ENCODE data around the gene CDH18.

The CDH18 gene, protein sequence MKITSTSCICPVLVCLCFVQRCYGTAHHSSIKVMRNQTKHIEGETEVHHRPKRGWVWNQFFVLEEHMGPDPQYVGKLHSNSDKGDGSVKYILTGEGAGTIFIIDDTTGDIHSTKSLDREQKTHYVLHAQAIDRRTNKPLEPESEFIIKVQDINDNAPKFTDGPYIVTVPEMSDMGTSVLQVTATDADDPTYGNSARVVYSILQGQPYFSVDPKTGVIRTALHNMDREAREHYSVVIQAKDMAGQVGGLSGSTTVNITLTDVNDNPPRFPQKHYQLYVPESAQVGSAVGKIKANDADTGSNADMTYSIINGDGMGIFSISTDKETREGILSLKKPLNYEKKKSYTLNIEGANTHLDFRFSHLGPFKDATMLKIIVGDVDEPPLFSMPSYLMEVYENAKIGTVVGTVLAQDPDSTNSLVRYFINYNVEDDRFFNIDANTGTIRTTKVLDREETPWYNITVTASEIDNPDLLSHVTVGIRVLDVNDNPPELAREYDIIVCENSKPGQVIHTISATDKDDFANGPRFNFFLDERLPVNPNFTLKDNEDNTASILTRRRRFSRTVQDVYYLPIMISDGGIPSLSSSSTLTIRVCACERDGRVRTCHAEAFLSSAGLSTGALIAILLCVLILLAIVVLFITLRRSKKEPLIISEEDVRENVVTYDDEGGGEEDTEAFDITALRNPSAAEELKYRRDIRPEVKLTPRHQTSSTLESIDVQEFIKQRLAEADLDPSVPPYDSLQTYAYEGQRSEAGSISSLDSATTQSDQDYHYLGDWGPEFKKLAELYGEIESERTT

DNA sequence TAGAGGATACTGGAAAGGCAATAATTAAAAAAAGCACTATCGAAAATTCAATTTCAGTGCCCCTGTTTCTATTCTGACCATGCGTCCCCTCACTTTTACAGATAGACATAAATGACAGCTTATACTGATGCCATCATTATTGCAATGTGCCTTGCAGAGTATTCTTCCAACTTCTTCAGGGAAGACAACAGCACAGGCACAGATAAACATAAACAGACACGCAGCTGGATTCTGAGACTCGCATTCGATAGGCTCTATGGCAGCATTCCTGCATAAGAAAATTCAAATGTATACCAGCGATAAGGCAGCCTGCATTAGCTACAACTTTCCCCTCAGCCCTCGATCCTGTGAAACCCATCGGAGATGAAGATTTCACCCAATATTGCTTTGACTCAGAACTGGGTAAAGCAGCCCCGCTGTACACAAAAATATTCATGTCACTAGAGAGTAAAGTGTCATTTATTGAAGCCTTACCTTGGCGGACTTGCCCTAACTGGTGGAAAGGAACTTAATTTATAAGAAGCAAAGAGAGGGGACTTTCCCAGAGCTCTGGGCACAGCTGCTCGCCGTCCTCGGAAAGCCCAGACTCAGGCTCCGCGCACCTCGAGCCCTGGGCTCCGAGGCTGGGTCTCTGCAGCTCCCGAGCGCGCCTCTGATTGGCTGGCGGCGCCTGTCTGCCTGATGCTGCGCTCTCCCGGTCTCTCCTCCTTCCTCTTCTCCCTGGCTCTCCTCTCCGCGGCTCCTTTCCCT is at the start of gene CDH18:
Gene CDH18, minus strand, starts transcription at position 589 of the 750 bp plus-strand sequence. CDS start 149,214 bp downstream, outside the sequence.
- H3K36me3 Mint-ChIP-seq: no peaks in the 10 kb centered on the region
- H3K4me3 Mint-ChIP-seq: no peak within 1 kb of the TSS
- H3K27me3 Mint-ChIP-seq: no peaks in the 10 kb centered on the region
- no peak for ATAC-seq
- H3K9me3 Mint-ChIP-seq: no peaks in the 10 kb centered on the region
- H3K4me1 Mint-ChIP-seq: no peaks in the 10 kb centered on the region
- H3K27ac Mint-ChIP-seq: no peak within 1 kb of the TSS

DNA sequence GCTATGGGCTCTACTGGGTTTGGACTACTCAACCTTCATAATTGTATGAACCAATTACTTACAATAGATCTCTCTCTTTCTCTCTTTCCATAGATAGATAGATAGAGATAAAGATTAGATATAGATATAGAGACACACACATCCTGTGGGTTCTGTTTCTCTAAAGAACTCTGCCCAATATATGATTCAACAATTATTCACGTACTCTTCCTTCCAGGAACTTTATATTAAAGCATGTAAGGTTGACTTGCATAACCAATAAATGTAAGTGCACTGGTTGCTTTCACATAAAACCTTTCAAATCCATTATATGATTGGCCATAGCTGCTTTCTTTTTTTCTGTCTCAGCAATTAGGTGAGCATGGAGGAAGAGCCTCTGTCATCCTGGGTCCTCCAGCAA is 46.7 kb upstream of the CDH18 start:
- Mint-ChIP-seq H3K27ac (no peak overlapping the region), H3K9me3 (peaks cover 7% of the 10 kb centered on the region), H3K4me3 (no peak overlapping the region), H3K36me3 (no peaks in the 10 kb centered on the region), H3K27me3 (no peaks in the 10 kb centered on the region), H3K4me1 (no peaks in the 10 kb centered on the region)
- ATAC-seq: no peak

- ATAC-seq: no peak
- no peak overlapping the region for H3K4me3 Mint-ChIP-seq
- H3K9me3 Mint-ChIP-seq: peaks cover 3% of the 10 kb centered on the region
- H3K4me1 Mint-ChIP-seq: no peaks in the 10 kb centered on the region
- no peaks in the 10 kb centered on the region for H3K27me3 Mint-ChIP-seq
- no peaks in the 10 kb centered on the region for H3K36me3 Mint-ChIP-seq
- no peak overlapping the region for H3K27ac Mint-ChIP-seq
Observed at GRCh38 chr5:20033881-20034280, 45.9 kb upstream of the CDH18 start.

- H3K36me3 Mint-ChIP-seq: no peaks in the 10 kb centered on the region
- no peaks in the 10 kb centered on the region for H3K27me3 Mint-ChIP-seq
- no peak overlapping the region for H3K27ac Mint-ChIP-seq
- no peak overlapping the region for H3K4me3 Mint-ChIP-seq
- ATAC-seq: no peak
- no peaks in the 10 kb centered on the region for H3K4me1 Mint-ChIP-seq
- peaks cover 3% of the 10 kb centered on the region for H3K9me3 Mint-ChIP-seq
Observed at GRCh38 chr5:20032896-20033295, 44.9 kb upstream of the CDH18 start.

DNA sequence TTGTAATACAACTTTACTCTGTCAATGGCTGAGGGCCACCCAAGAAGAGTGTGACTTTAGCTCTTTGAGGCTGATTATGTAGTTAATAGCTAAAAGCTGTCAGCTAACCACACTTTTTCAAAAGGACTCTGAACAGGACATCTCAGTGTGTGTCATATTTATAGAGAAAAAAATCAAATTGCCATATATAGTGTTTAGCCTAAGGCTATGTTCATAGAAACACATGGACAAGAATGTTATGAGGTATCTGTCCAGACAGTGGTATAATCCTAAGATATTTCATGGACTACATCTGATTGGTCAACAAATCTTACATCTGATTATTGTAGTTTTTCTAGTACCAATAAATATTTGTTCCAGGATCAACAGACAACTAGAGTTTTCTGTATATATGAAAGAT is 42.1 kb upstream of the CDH18 start:
- Mint-ChIP-seq H3K9me3 (no peaks in the 10 kb centered on the region), H3K27ac (no peak overlapping the region), H3K27me3 (no peaks in the 10 kb centered on the region), H3K4me3 (no peak overlapping the region), H3K36me3 (no peaks in the 10 kb centered on the region), H3K4me1 (no peaks in the 10 kb centered on the region)
- ATAC-seq: no peak

DNA sequence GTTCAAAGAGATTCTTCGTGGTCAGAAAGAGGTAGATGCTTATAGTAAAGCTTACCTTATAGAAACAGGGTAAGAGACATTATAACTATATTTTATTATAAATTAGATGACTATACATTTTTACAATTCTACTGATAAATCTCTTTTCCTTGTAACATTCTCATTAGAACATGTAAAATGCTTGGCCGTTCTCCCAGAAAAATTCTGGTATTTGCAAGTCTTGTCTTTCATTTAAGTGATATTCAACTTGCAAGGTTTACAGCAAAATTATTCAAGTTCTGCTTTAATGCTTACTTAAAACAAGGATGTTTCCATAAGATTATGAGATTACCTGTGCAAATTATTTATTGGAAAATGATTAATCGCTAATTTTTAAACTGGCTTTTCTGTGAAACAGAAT is 41.3 kb upstream of the CDH18 start:
- H3K4me1 Mint-ChIP-seq: no peaks in the 10 kb centered on the region
- H3K27me3 Mint-ChIP-seq: no peaks in the 10 kb centered on the region
- no peak overlapping the region for H3K4me3 Mint-ChIP-seq
- H3K36me3 Mint-ChIP-seq: no peaks in the 10 kb centered on the region
- ATAC-seq: no peak
- H3K9me3 Mint-ChIP-seq: no peaks in the 10 kb centered on the region
- H3K27ac Mint-ChIP-seq: no peak overlapping the region

DNA sequence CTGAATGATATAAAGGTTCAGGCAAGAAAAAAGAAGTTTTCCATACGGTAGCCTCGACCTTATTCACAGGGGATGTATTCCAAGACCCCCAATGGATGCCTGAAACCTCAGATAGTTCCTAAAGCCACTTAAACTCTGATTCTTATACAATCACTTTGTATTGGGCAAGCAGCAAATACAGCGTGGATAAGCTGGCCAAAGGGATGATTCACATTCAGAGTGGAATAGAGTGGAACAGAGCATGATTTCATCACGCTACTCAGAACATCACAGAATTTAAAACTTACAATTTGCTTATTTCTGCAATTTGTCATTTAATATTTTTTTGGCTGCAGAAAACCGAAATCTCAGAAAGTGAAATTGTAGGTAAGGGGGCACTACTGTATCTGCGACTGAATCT is 40.5 kb upstream of the CDH18 start:
- H3K9me3 Mint-ChIP-seq: no peaks in the 10 kb centered on the region

DNA sequence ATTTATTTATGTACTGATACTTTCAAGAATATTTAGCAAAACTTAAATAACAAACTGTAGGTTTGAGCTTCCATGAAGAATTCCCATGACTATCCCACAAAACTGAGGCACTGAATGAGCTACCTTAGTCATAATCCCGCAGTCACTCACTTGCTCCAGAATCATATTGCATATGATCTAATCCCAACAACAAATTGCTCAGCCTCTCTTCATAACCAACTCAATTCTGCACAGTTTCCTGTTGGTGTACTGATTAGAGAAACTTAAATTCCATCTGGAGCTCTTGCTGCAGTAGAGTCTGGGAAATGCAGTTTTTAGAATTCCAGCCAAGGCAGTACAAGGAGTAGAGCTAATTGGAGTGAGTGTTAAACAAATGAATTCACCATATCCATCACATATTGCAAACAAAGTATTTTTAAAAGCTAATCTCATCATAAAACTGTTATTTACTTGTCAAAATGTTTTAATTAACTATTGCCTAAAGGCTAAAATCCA is 35.7 kb upstream of the CDH18 start:
- Mint-ChIP-seq H3K9me3 (peaks cover 8% of the 10 kb centered on the region), H3K27me3 (no peaks in the 10 kb centered on the region), H3K36me3 (no peaks in the 10 kb centered on the region), H3K27ac (no peak overlapping the region), H3K4me3 (no peak overlapping the region), H3K4me1 (no peaks in the 10 kb centered on the region)
- ATAC-seq: no peak

More for the DNA sequence above, 40.5 kb upstream of the CDH18 start:
- no peaks in the 10 kb centered on the region for H3K4me1 Mint-ChIP-seq
- H3K27me3 Mint-ChIP-seq: no peaks in the 10 kb centered on the region
- ATAC-seq: no peak
- H3K36me3 Mint-ChIP-seq: no peaks in the 10 kb centered on the region
- H3K4me3 Mint-ChIP-seq: no peak overlapping the region
- no peak overlapping the region for H3K27ac Mint-ChIP-seq

- no peak for ATAC-seq
- Mint-ChIP-seq H3K36me3 (no peaks in the 10 kb centered on the region), H3K9me3 (peaks cover 11% of the 10 kb centered on the region), H3K27ac (no peak overlapping the region), H3K4me3 (no peak overlapping the region), H3K4me1 (no peaks in the 10 kb centered on the region), H3K27me3 (no peaks in the 10 kb centered on the region)
Observed at GRCh38 chr5:20020247-20020646, 32.2 kb upstream of the CDH18 start.

GRCh38 chr5:20017021-20017420 is 29.0 kb upstream of the CDH18 start:
- Mint-ChIP-seq H3K27ac (no peak overlapping the region), H3K9me3 (peaks cover 13% of the 10 kb centered on the region), H3K4me3 (no peak overlapping the region), H3K36me3 (no peaks in the 10 kb centered on the region), H3K4me1 (no peaks in the 10 kb centered on the region), H3K27me3 (no peaks in the 10 kb centered on the region)
- ATAC-seq: no peak

DNA sequence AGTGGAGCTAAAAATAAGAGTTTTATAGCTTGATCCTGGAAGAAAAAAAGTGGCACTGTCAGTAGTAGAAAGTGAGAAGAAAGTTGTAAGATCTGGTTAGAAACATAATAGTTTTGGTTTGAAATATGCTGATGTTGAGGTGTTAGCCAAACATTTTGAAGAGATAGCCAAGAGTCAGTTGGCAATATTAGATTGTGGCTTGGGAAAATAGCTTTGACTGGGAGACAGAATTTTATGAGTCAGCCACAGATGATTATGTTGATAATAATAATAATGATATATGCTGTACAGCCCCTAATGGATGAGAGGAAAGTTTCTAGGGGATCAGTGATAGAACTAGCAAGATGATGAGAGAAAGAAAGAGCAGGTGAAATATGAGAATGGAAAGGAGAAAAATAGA is 12.4 kb upstream of the CDH18 start:
- Mint-ChIP-seq H3K4me3 (no peak overlapping the region), H3K27ac (no peak overlapping the region), H3K36me3 (no peaks in the 10 kb centered on the region), H3K27me3 (no peaks in the 10 kb centered on the region), H3K4me1 (no peaks in the 10 kb centered on the region), H3K9me3 (peaks cover 7% of the 10 kb centered on the region)
- ATAC-seq: no peak

DNA sequence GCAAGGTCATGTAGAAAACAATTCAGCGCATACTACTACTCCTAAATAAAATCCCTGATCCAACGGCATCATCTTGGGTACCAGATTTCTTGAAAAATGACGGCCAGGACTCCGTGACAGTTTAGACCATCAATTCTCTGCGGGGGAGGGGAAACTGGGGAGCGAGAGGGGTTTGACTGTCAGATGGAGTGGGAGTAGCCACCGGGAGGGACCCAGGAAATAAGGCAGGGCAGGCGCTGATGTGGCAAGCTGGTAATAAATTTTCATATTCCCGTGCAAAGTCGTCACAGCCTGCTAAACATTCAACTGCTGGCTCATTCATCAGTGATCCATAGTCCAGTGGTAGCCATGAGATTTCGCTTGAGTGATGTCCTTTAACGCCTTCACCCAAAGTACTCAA is 457 bp upstream of the CDH18 start:
- Mint-ChIP-seq H3K4me1 (no peaks in the 10 kb centered on the region), H3K36me3 (no peaks in the 10 kb centered on the region), H3K9me3 (no peaks in the 10 kb centered on the region), H3K27me3 (no peaks in the 10 kb centered on the region), H3K4me3 (no peak overlapping the region), H3K27ac (no peak overlapping the region)
- ATAC-seq: no peak

GRCh38 chr5:19986806-19987205 is 1.2 kb downstream of the CDH18 start:
- H3K4me3 Mint-ChIP-seq: no peak overlapping the region
- no peak for ATAC-seq
- H3K27ac Mint-ChIP-seq: no peak overlapping the region
- H3K4me1 Mint-ChIP-seq: no peaks in the 10 kb centered on the region
- no peaks in the 10 kb centered on the region for H3K36me3 Mint-ChIP-seq
- no peaks in the 10 kb centered on the region for H3K9me3 Mint-ChIP-seq
- no peaks in the 10 kb centered on the region for H3K27me3 Mint-ChIP-seq

DNA sequence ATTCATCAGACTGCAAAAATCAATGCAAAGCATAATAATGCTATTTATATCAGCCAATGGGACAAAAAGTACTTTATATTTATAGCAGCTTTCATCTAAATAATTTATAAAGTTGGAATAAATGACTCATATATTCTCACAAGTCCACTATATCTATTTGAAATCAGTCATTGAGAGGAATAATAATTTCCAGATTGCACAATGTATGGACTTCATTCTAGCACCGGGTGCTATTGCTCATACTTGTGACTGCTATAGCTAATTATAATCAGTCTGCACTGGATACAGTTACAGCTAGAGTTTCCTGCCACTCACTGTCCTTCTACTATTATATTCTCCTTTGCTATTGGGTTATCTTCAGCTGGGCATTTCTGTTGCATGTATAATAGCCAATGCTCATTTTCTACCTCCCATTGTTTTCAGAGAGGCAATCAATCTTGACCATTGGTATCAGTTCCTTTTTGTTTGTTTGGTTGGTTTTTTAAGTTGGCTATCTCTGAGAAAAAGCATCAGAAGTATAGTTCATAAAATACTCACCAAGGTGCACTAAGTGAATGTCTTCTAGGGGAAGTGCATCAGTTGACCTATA is 1.9 kb downstream of the CDH18 start:
- Mint-ChIP-seq H3K4me1 (no peaks in the 10 kb centered on the region), H3K9me3 (no peaks in the 10 kb centered on the region), H3K4me3 (no peak overlapping the region)

GRCh38 chr5:19978476-19978875 is 9.5 kb downstream of the CDH18 start:
- no peaks in the 10 kb centered on the region for H3K27me3 Mint-ChIP-seq

More for the DNA sequence above, 1.9 kb downstream of the CDH18 start:
- H3K27me3 Mint-ChIP-seq: no peaks in the 10 kb centered on the region
- no peak for ATAC-seq
- no peaks in the 10 kb centered on the region for H3K36me3 Mint-ChIP-seq
- H3K27ac Mint-ChIP-seq: no peak overlapping the region

More at GRCh38 chr5:19978476-19978875, 9.5 kb downstream of the CDH18 start:
- no peak for ATAC-seq
- Mint-ChIP-seq H3K4me1 (no peaks in the 10 kb centered on the region), H3K27ac (no peak overlapping the region), H3K4me3 (no peak overlapping the region), H3K36me3 (no peaks in the 10 kb centered on the region), H3K9me3 (peaks cover 5% of the 10 kb centered on the region)
